Kidney (tissue), 22 donors: ENCODE measurements around the gene MEGF9. TPM values are rescaled to one million over a fixed set of nuclear protein-coding genes. Genes with fewer than 3 reads are reported as not detected.
A peak's percentile ranks its signal among the peaks of the same experiment; 100 is the strongest.

Source experiments
- DNase-seq, 5 donors: peaks; one replicate each; pipeline ENCODE4 v3.0.0-alpha.2; 2013 to 2020
- FAIRE-seq: peaks from 2 replicates; lab custom pipeline; 2012; peaks lifted over from hg19 to GRCh38; lab: Jason Lieb, UNC
- H3K27ac ChIP-seq, 2 donors: one replicate each; pipeline ENCODE4 v1.7.0; 2013; ENCODE audit warnings: low read depth in 2 of 2, low read length in 2 of 2, inconsistent platforms in 1 of 2
- H3K27me3 ChIP-seq: one replicate; pipeline ENCODE4 v1.7.1; 2013; ENCODE audit warnings: low read length, inconsistent platforms; ENCODE audit not compliant: control insufficient read depth, insufficient read depth
- H3K36me3 ChIP-seq, 3 donors: one replicate each; pipeline versions ENCODE4 v1.7.0 to v1.7.1; 2013; ENCODE audit warnings: low read length in 3 of 3, control low read depth in 1 of 3, inconsistent platforms in 1 of 3; ENCODE audit not compliant: insufficient read depth in 3 of 3, control insufficient read depth in 2 of 3
- H3K4me1 ChIP-seq, 3 donors: one replicate each; pipeline versions ENCODE4 v1.7.0 to v1.7.1; 2013; ENCODE audit warnings: low read length in 3 of 3, inconsistent platforms in 1 of 3, low read depth in 1 of 3; ENCODE audit not compliant: control insufficient read depth in 2 of 3, insufficient read depth in 2 of 3
- H3K4me3 ChIP-seq, 3 donors: one replicate each; pipeline versions ENCODE4 v1.7.0 to v1.8.1; 2013; ENCODE audit warnings: low read length in 3 of 3, control low read depth in 1 of 3, inconsistent platforms in 1 of 3
- H3K9ac ChIP-seq, 3 donors: one replicate each; pipeline versions ENCODE4 v1.7.0 to v1.7.1; 2013; ENCODE audit warnings: low read length in 3 of 3, control low read depth in 1 of 3, inconsistent platforms in 1 of 3
- H3K9me3 ChIP-seq, 3 donors: one replicate each; pipeline versions ENCODE4 v1.7.0 to v1.7.1; 2013; ENCODE audit warnings: low read length in 3 of 3, control low read depth in 1 of 3, inconsistent platforms in 1 of 3; ENCODE audit not compliant: control insufficient read depth in 2 of 3, insufficient read depth in 1 of 3
- CTCF ChIP-seq: IDR thresholded peaks from 3 replicates; pipeline ENCODE4 v1.5.1; 2012; ENCODE audit warnings: mild to moderate bottlenecking, moderate library complexity, borderline replicate concordance; ENCODE audit not compliant: insufficient read depth; ENCODE audit errors: extremely low read depth
- intact Hi-C: fragments of 100-400 bp; cut with DNase I; formaldehyde crosslinking; loops from one replicate; pipeline ENCODE4 v1.11.1; 2022
- long read RNA-seq, 10 donors: library from polyadenylated mRNA in 1 of 10; unstranded in 1 of 10; transcript quantifications; one replicate each; pipeline ENCODE4 v2.0.0 and lab custom pipeline, GENCODE V29; 2021 to 2026
- polyA plus RNA-seq: library from polyadenylated mRNA; stranded (reverse); fragments of 350-450 nt; fragmentation: Illumina TruSeq; extraction: RNeasy Lipid Tissue Mini Kit (QIAGEN cat#74804); gene quantifications from one replicate; pipeline ENCODE4 v1.2.3, GENCODE V29; 2014; ENCODE audit warnings: low read depth, low replicate concordance; ENCODE audit not compliant: insufficient read depth
- total RNA-seq: library from RNA; stranded (reverse); fragmentation: NEBNext Ultra II Directional; extraction: Animal tissue kit (Norgen Biotek cat#: 25700); gene quantifications from one replicate; pipeline ENCODE4 v1.2.1, GENCODE V29; 2021
- donor health status: control.
- donor health status: control.
- donor health status: control.
- donor health status: control.
- donor health status: control.
- donor health status: DM: yes; HTN: yes; CAD: no.
- donor health status: Normal renal cell carcinoma (clear cell type).

MEGF9 gene
- total RNA-seq: 20.4 TPM
- polyA plus RNA-seq: 12.4 TPM
- long read RNA-seq, donor 1, full-length matches to known transcripts: 3 of 11 reads
- long read RNA-seq, donor 1, partial matches to known transcripts: 8 of 11 reads
- long read RNA-seq, donor 1, other reads (novel, unspliced or antisense): 0 of 11 reads
- long read RNA-seq, donor 2, full-length matches to known transcripts: 3 of 3 reads
- long read RNA-seq, donor 2, partial matches to known transcripts: 0 of 3 reads
- long read RNA-seq, donor 2, other reads (novel, unspliced or antisense): 0 of 3 reads
- long read RNA-seq, donor 3, full-length matches to known transcripts: 3 of 3 reads
- long read RNA-seq, donor 3, partial matches to known transcripts: 0 of 3 reads
- long read RNA-seq, donor 3, other reads (novel, unspliced or antisense): 0 of 3 reads
- long read RNA-seq, donor 4, full-length matches to known transcripts: 2 of 2 reads
- long read RNA-seq, donor 4, partial matches to known transcripts: 0 of 2 reads
- long read RNA-seq, donor 4, other reads (novel, unspliced or antisense): 0 of 2 reads
- long read RNA-seq, donor 5: 0 reads
- long read RNA-seq, donor 6: 0 reads
- long read RNA-seq, donor 7, full-length matches to known transcripts: 1 of 5 reads
- long read RNA-seq, donor 7, partial matches to known transcripts: 1 of 5 reads
- long read RNA-seq, donor 7, other reads (novel, unspliced or antisense): 3 of 5 reads
- long read RNA-seq, donor 8: 0 reads
- long read RNA-seq, donor 9, full-length matches to known transcripts: 1 of 7 reads
- long read RNA-seq, donor 9, partial matches to known transcripts: 6 of 7 reads
- long read RNA-seq, donor 9, other reads (novel, unspliced or antisense): 0 of 7 reads
- long read RNA-seq, donor 10, full-length matches to known transcripts: 3 of 3 reads
- long read RNA-seq, donor 10, partial matches to known transcripts: 0 of 3 reads
- long read RNA-seq, donor 10, other reads (novel, unspliced or antisense): 0 of 3 reads

- Histone ChIP-seq H3K27me3 (no peaks in the 10 kb centered on the region), H3K9me3 (no peaks in the 10 kb centered on the region), H3K36me3 (no peaks in the 10 kb centered on the region), H3K9ac (peak within 1 kb of the TSS; percentile 27 to 81 (median 73)), H3K27ac (peak within 1 kb of the TSS; percentile 56 to 75), H3K4me3 (peak within 1 kb of the TSS; percentile 56 to 75 (median 62)), H3K4me1 (peaks cover 3 to 12% (median 3%) of the 10 kb centered on the region in 3 donors)
- no peak for TF ChIP-seq CTCF
- intact Hi-C loops: no loop called here
- FAIRE-seq (no peak), DNase-seq (peak; percentile 97 to 99 (median 98))
These were observed at the start of gene MEGF9 for GRCh38 chr9:120714088-120714845. Gene MEGF9 (minus strand): TSS chr9:120714470. CDS start chr9:120714358, 112 bp downstream.

GRCh38 chr9:120761006-120761405 is 46.7 kb upstream of the MEGF9 start:
- H3K27ac ChIP-seq: no peak overlapping the region
- no peak for DNase-seq
- H3K9ac ChIP-seq: no peak overlapping the region
- no peak for TF ChIP-seq CTCF
- no peak overlapping the region for H3K4me3 ChIP-seq
- FAIRE-seq: no peak
- peaks cover 0 to 4% (median 0%) of the 10 kb centered on the region in 3 donors for H3K4me1 ChIP-seq
- H3K36me3 ChIP-seq: peaks cover 2 to 22% (median 14%) of the 10 kb centered on the region in 3 donors
- no peaks in the 10 kb centered on the region for H3K27me3 ChIP-seq
- intact Hi-C loops: no loop called here
- no peaks in the 10 kb centered on the region for H3K9me3 ChIP-seq

- H3K27ac ChIP-seq: no peak overlapping the region
- TF ChIP-seq CTCF: no peak
- DNase-seq (no peak), FAIRE-seq (no peak)
- no peaks in the 10 kb centered on the region for H3K9me3 ChIP-seq
- H3K4me1 ChIP-seq: peaks cover 0 to 4% (median 0%) of the 10 kb centered on the region in 3 donors
- intact Hi-C loops: no loop called here
- no peak overlapping the region for H3K9ac ChIP-seq
- H3K36me3 ChIP-seq: peaks cover 2 to 22% (median 14%) of the 10 kb centered on the region in 3 donors
- no peak overlapping the region for H3K4me3 ChIP-seq
- H3K27me3 ChIP-seq: no peaks in the 10 kb centered on the region
These were observed 45.6 kb upstream of the MEGF9 start for GRCh38 chr9:120759755-120760400.
